K562 (cell line): ENCODE data around the gene NPVF. TPM values are rescaled to one million over a fixed set of nuclear protein-coding genes. Genes with fewer than 3 reads are reported as not detected.

Source experiments
- ATAC-seq: fragments of 200-7000 bp; cut with Tn5 transposase; 3 replicates; pipeline ENCODE4 v1.9.1; 2020; ENCODE audit warnings: moderate library complexity
- BruUV-seq: library from RNA; stranded (reverse); fragments of 400-500 nt; replicated peaks from 2 replicates; lab custom pipeline; 2021; lab: Mats Ljungman, UMichigan
- CTCF ChIA-PET: fragments of 300-600 bp; formaldehyde crosslinking; extraction: SDS; loops from one replicate; lab custom pipeline; 2021; ENCODE audit warnings: low intra/inter-chr PET ratio; lab: Yijun Ruan, JAX
- POLR2A ChIA-PET: fragments of 300-600, 350-650 bp; sonication (Branson Sonifier 250); formaldehyde crosslinking; extraction: SDS; loops from one replicate; lab custom pipeline; 2021; ENCODE audit warnings: antibody characterized with exemption, inconsistent platforms; lab: Yijun Ruan, JAX
- DNase-seq, 4 experiments: peaks; one replicate each; pipeline versions ENCODE4 v3.0.0 to v3.0.0-alpha.2; 2011 to 2018; ENCODE audit warnings: low spot score in 3 of 4, mixed read lengths in 3 of 4; ENCODE audit errors: extremely low read depth in 1 of 4
- FAIRE-seq: peaks from 2 replicates; lab custom pipeline; 2011; peaks lifted over from hg19 to GRCh38; lab: Jason Lieb, UNC
- H2AFZ ChIP-seq: 2 replicates; pipeline ENCODE4 v1.6.0; 2011; ENCODE audit warnings: low read depth, low read length, control low read depth, inconsistent platforms
- H3K27ac ChIP-seq: fragments of 200-600 bp; 3 replicates; pipeline ENCODE4 v1.8.0; 2011; ENCODE audit warnings: low read depth, mild to moderate bottlenecking, control low read depth, inconsistent platforms, low read length, moderate library complexity, mixed read lengths; ENCODE audit errors: extremely low read depth
- H3K27me3 ChIP-seq, 2 experiments: fragments of 300-600 bp in 1 of 2; 2 replicates in 1 of 2; 3 replicates in 1 of 2; pipeline versions ENCODE4 v1.6.0 to v1.8.0; 2011; ENCODE audit warnings: inconsistent platforms in 2 of 2, low read length in 2 of 2, mild to moderate bottlenecking in 1 of 2, mixed read lengths in 1 of 2, moderate library complexity in 1 of 2; ENCODE audit not compliant: control insufficient read depth in 2 of 2, insufficient read depth in 2 of 2
- H3K36me3 ChIP-seq: fragments of 300-600 bp; 3 replicates; pipeline ENCODE4 v1.8.0; 2011; ENCODE audit warnings: mild to moderate bottlenecking, low read length, inconsistent platforms; ENCODE audit not compliant: control insufficient read depth, insufficient read depth
- H3K4me1 ChIP-seq, 2 experiments: fragments of 200-600 bp in 1 of 2; replicated peaks in 1 of 2; 2 replicates in 1 of 2; 3 replicates in 1 of 2; pipeline versions ENCODE4 v1.5.1 to v1.8.0; 2011; ENCODE audit warnings: inconsistent platforms in 2 of 2, low read length in 2 of 2, mild to moderate bottlenecking in 1 of 2, mixed read lengths in 1 of 2, moderate library complexity in 1 of 2; ENCODE audit not compliant: control insufficient read depth in 2 of 2, insufficient read depth in 2 of 2
- H3K4me2 ChIP-seq: 2 replicates; pipeline ENCODE4 v1.6.1; 2011; ENCODE audit warnings: low read length, control low read depth, inconsistent platforms, mixed read lengths; ENCODE audit not compliant: insufficient read depth
- H3K4me3 ChIP-seq: fragments of 200-600 bp; sonication (generic), shearing (Covaris generic); 2 replicates; pipeline ENCODE4 v1.5.1; 2016; ENCODE audit warnings: control low read depth, inconsistent platforms
- H3K79me2 ChIP-seq: fragments of 200-600 bp; 3 replicates; pipeline ENCODE4 v1.8.0; 2011; ENCODE audit warnings: low read length, inconsistent platforms; ENCODE audit not compliant: control insufficient read depth, insufficient read depth
- H3K9ac ChIP-seq, 2 experiments: 2 replicates each; pipeline versions ENCODE4 v1.6.0 to v1.6.1; 2011; ENCODE audit warnings: low read depth in 2 of 2, low read length in 2 of 2, control low read depth in 1 of 2, inconsistent platforms in 1 of 2, mild to moderate bottlenecking in 1 of 2, mixed read lengths in 1 of 2; ENCODE audit not compliant: insufficient read depth in 1 of 2
- H3K9me1 ChIP-seq: one replicate; pipeline ENCODE4 v1.6.0; 2011; ENCODE audit warnings: inconsistent platforms, mild to moderate bottlenecking, low read length, moderate library complexity; ENCODE audit not compliant: control insufficient read depth, insufficient read depth
- H3K9me3 ChIP-seq: replicated peaks from 2 replicates; pipeline ENCODE4 v1.5.1; 2011; ENCODE audit warnings: low read depth, low read length, inconsistent platforms; ENCODE audit not compliant: control insufficient read depth, insufficient read depth
- H4K20me1 ChIP-seq: replicated peaks from 2 replicates; pipeline ENCODE4 v1.6.1; 2011; ENCODE audit warnings: low read length, inconsistent platforms, mixed read lengths; ENCODE audit not compliant: control insufficient read depth, insufficient read depth
- CTBP1 ChIP-seq: fragments of 450-650 bp; IDR thresholded peaks from 2 replicates; pipeline ENCODE4 v1.6.1; 2016; ENCODE audit warnings: borderline replicate concordance
- DMBX1 ChIP-seq: fragments of 250-450 bp; sonication (Bioruptor Pico); IDR thresholded peaks from 2 replicates; pipeline ENCODE4 v1.8.0; 2022; ENCODE audit warnings: inconsistent platforms, mild to moderate bottlenecking, moderate library complexity, borderline replicate concordance
- MITF ChIP-seq: IDR thresholded peaks from 2 replicates; pipeline ENCODE4 v1.6.1; 2014; ENCODE audit warnings: antibody characterized with exemption
- NELFE ChIP-seq: IDR thresholded peaks from 2 replicates; pipeline ENCODE4 v1.6.1; 2011; ENCODE audit warnings: mild to moderate bottlenecking; ENCODE audit not compliant: insufficient read depth, insufficient read length
- PCBP1 ChIP-seq: fragments of 200-400 bp; formaldehyde crosslinking; IDR thresholded peaks from 2 replicates; pipeline ENCODE4 v1.6.1; 2018; ENCODE audit warnings: mild to moderate bottlenecking, low read depth, low read length; ENCODE audit not compliant: poor library complexity, severe bottlenecking
- PTRF ChIP-seq: fragments of 450-650 bp; IDR thresholded peaks from 2 replicates; pipeline ENCODE4 v1.6.1; 2016; ENCODE audit warnings: mild to moderate bottlenecking, missing genetic modification characterization, missing compliant biosample characterization
- SUPT5H ChIP-seq: fragments of 450-650 bp; IDR thresholded peaks from 2 replicates; pipeline ENCODE4 v1.6.1; 2016
- TRIM24 ChIP-seq, 2 experiments: fragments of 450-650 bp; IDR thresholded peaks; 2 replicates each; pipeline ENCODE4 v1.6.1; 2016
- ZNF561 ChIP-seq: fragments of 450-650 bp; formaldehyde crosslinking; conservative IDR thresholded peaks from 2 replicates; pipeline ENCODE4 v1.4.0; 2020; ENCODE audit warnings: mild to moderate bottlenecking, moderate library complexity
- WGBS: fragments of 100-300 bp; shearing (Covaris generic); methylation state at CpG from one replicate; pipeline ENCODE4 v1.1.6; 2016; ENCODE audit warnings: low coverage, mixed read lengths; ENCODE audit not compliant: insufficient coverage; ENCODE audit errors: missing lambda C conversion rate; 5-methylcytosine and 5-hydroxymethylcytosine counted together
- in situ Hi-C: fragments of 300-500 bp; cut with MboI; formaldehyde crosslinking; loops from 4 replicates; pipeline ENCODE4 v1.15.0; 2018; ENCODE audit warnings: inconsistent platforms, mixed read lengths
- intact Hi-C: fragments of 100-400 bp; cut with micrococcal nuclease; formaldehyde crosslinking; loops from 2 replicates; pipeline ENCODE4 v1.14.2; 2022
- polyA plus RNA-seq, 8 experiments: library from polyadenylated mRNA; depleted of rRNA in 4 of 8; stranded (reverse) in 5 of 8; unstranded in 3 of 8; fragments of >200 nt; fragmentation: Nextera tagmentation in 2 of 8; fragmentation: Illumina TruSeq in 1 of 8; extraction: Ambion mirVana in 2 of 8; extraction: Trizol in 1 of 8; gene quantifications; 2 replicates each; pipeline versions ENCODE4 v1.2.1 to v1.2.3, GENCODE V29; 2011 to 2014; ENCODE audit warnings: inconsistent platforms in 1 of 8, missing spikeins in 1 of 8
- total RNA-seq, 7 experiments: library from RNA; depleted of rRNA in 6 of 7; stranded (reverse); fragments of >200 nt in 6 of 7; fragmentation: Illumina TruSeq in 2 of 7; extraction: Trizol in 2 of 7; gene quantifications; 2 replicates each; pipeline versions ENCODE4 v1.2.1 to v1.2.3, GENCODE V29; 2011 to 2021; ENCODE audit warnings: low replicate concordance in 1 of 7

Gene NPVF
- total and polyA plus RNA-seq, 9 of the 15 experiments (the other 6 are each of a cell fraction or from before 2014, with no cell fraction given), result not detected

GRCh38 chr7:25244254-25245033 lies 16.2 kb upstream of the NPVF start (continued):
- no peak for TF ChIP-seq MITF
- no peak for TF ChIP-seq PTRF (tag)
- TF ChIP-seq NELFE, result no peak
- TF ChIP-seq CTBP1, result no peak
- TF ChIP-seq, all 486 proteins: peak for 0

GRCh38 chr7:25242678-25243077 lies 14.4 kb upstream of the NPVF start:
- DNase-seq, result no peak
- no peak overlapping the region for H3K9ac ChIP-seq
- no peaks in the 10 kb centered on the region for H3K9me3 ChIP-seq
- no peak overlapping the region for H3K27ac ChIP-seq
- TF ChIP-seq TRIM24 (IDR thresholded peaks at IDR 0.05), result no peak
- TF ChIP-seq PCBP1, result no peak
- TF ChIP-seq DMBX1, result no peak
- TF ChIP-seq ZNF561 (CRISPR knock-in tag), result no peak
- TF ChIP-seq SUPT5H, result no peak
- TF ChIP-seq, all 486 proteins: peak for 0
- Histone ChIP-seq H3K79me2 (no peaks in the 10 kb centered on the region), H3K4me1 (no peaks in the 10 kb centered on the region), H3K4me3 (no peak overlapping the region), H4K20me1 (no peaks in the 10 kb centered on the region), H3K4me2 (no peak overlapping the region), H3K36me3 (no peaks in the 10 kb centered on the region), H2AFZ (no peak overlapping the region), H3K27me3 (peaks cover 0 to 7% of the 10 kb centered on the region in 2 experiments; a peak in 2 of 5 replicates), H3K9me1 (no peaks in the 10 kb centered on the region)
- no peak for FAIRE-seq
- intact Hi-C loops, result no loop called here
- POLR2A ChIA-PET, result no interaction called here
- in situ Hi-C loops, result no loop called here
- ATAC-seq, result no peak
- WGBS, result 5% methylated on average over 1 of the region's 1 CpG
- no TSS peak for BruUV-seq
- CTCF ChIA-PET, result no interaction called here
